ENCODE data around the gene TMEM253. TPM values are rescaled to one million over a fixed set of nuclear protein-coding genes. Genes with fewer than 3 reads are reported as not detected.

Gene TMEM253
- total RNA-seq, 1 donor from 2014 or later, result 1.4 TPM

GRCh38 chr14:21099596-21099985 lies 1.3 kb upstream of the TMEM253 start:
- TF ChIP-seq CTCF (IDR thresholded peaks at IDR 0.05; ENCODE audit: insufficient read depth, low read depth, low read length) (no peak), EZH2 (IDR thresholded peaks at IDR 0.05; ENCODE audit: insufficient read depth, low read length) (no peak)
- H3K9me3 Mint-ChIP-seq (ENCODE audit: unreplicated experiment), result no peaks in the 10 kb centered on the region
- peak overlapping the region; percentile 35 for H3K27ac Mint-ChIP-seq (ENCODE audit: unreplicated experiment)
- Histone ChIP-seq H3K36me3 (ENCODE audit: insufficient read depth, low read length) (no peaks in the 10 kb centered on the region), H3K27ac (ENCODE audit: low read depth, low read length) (no peak overlapping the region), H4K20me1 (ENCODE audit: insufficient read depth, low read length) (peaks cover 15% of the 10 kb centered on the region), H2AFZ (ENCODE audit: low read depth, low read length) (no peak overlapping the region), H3K9ac (ENCODE audit: low read length) (no peak overlapping the region), H3K4me1 (ENCODE audit: insufficient read depth, low read length) (peaks cover 19% of the 10 kb centered on the region), H3K9me3 (ENCODE audit: insufficient read depth, low read depth, low read length) (no peaks in the 10 kb centered on the region), H3K4me3 (ENCODE audit: insufficient read depth, low read depth, low read length) (no peak overlapping the region), H3K4me2 (ENCODE audit: low read length) (peak overlapping the region; percentile 96), H3K27me3 (ENCODE audit: insufficient read depth, low read length) (peaks cover 8% of the 10 kb centered on the region), H3K79me2 (ENCODE audit: insufficient read depth, low read length) (no peaks in the 10 kb centered on the region)
- FAIRE-seq (no peak), DNase-seq (ENCODE audit: low read depth) (no peak)
- peak overlapping the region; percentile 83 for H3K4me3 Mint-ChIP-seq (ENCODE audit: unreplicated experiment)
- H3K36me3 Mint-ChIP-seq (ENCODE audit: low read depth, unreplicated experiment), result no peaks in the 10 kb centered on the region
- H3K27me3 Mint-ChIP-seq (ENCODE audit: low read depth, unreplicated experiment), result no peaks in the 10 kb centered on the region
- peaks cover 55% of the 10 kb centered on the region for H3K4me1 Mint-ChIP-seq (ENCODE audit: low read depth, unreplicated experiment)

- Histone ChIP-seq H3K27ac (ENCODE audit: low read depth, low read length) (no peak overlapping the region), H3K36me3 (ENCODE audit: insufficient read depth, low read length) (no peaks in the 10 kb centered on the region), H3K9ac (ENCODE audit: low read length) (no peak overlapping the region), H3K4me2 (ENCODE audit: low read length) (no peak overlapping the region), H3K9me3 (ENCODE audit: insufficient read depth, low read depth, low read length) (no peaks in the 10 kb centered on the region), H4K20me1 (ENCODE audit: insufficient read depth, low read length) (no peaks in the 10 kb centered on the region), H3K4me1 (ENCODE audit: insufficient read depth, low read length) (peaks cover 27% of the 10 kb centered on the region), H3K27me3 (ENCODE audit: insufficient read depth, low read length) (peaks cover 8% of the 10 kb centered on the region), H3K79me2 (ENCODE audit: insufficient read depth, low read length) (no peaks in the 10 kb centered on the region), H3K4me3 (ENCODE audit: insufficient read depth, low read depth, low read length) (no peak overlapping the region), H2AFZ (ENCODE audit: low read depth, low read length) (no peak overlapping the region)
- no peaks in the 10 kb centered on the region for H3K9me3 Mint-ChIP-seq (ENCODE audit: unreplicated experiment)
- H3K27me3 Mint-ChIP-seq (ENCODE audit: low read depth, unreplicated experiment), result no peaks in the 10 kb centered on the region
- peak overlapping the region; percentile 18 for H3K27ac Mint-ChIP-seq (ENCODE audit: unreplicated experiment)
- peak overlapping the region; percentile 97 for H3K4me3 Mint-ChIP-seq (ENCODE audit: unreplicated experiment)
- no peaks in the 10 kb centered on the region for H3K36me3 Mint-ChIP-seq (ENCODE audit: low read depth, unreplicated experiment)
- no peak for FAIRE-seq
- TF ChIP-seq CTCF (IDR thresholded peaks at IDR 0.05; ENCODE audit: insufficient read depth, low read depth, low read length) (no peak), EZH2 (IDR thresholded peaks at IDR 0.05; ENCODE audit: insufficient read depth, low read length) (no peak)
- peaks cover 52% of the 10 kb centered on the region for H3K4me1 Mint-ChIP-seq (ENCODE audit: low read depth, unreplicated experiment)
- no peak for DNase-seq (ENCODE audit: low read depth)
Measured at GRCh38 chr14:21101802-21102413, 1.0 kb downstream of the TMEM253 start.

Measured in astrocyte (in vitro differentiated cells and primary cell).